Activated T-cell treated with anti-CD3 and anti-CD28 coated beads for 48 hours (primary cell): ENCODE data around the gene PEMT.
"Not testable (repeated sequence)": the region's sequence is repeated elsewhere in the genome, so short reads cannot be mapped to it uniquely, and the experiment has no call there.

Source experiments
- DNase-seq: peaks from one replicate; pipeline ENCODE4 v3.0.0-alpha.2; 2020; ENCODE audit warnings: low read depth

PEMT gene

GRCh38 chr17:17487998-17488397 is 103.5 kb downstream of the PEMT start:
- no peak for DNase-seq

GRCh38 chr17:17486416-17486815 is 105.1 kb downstream of the PEMT start:
- DNase-seq = not testable (repeated sequence)

GRCh38 chr17:17485420-17485819 is 106.1 kb downstream of the PEMT start:
- no peak for DNase-seq

- DNase-seq = peak; percentile 54
These were observed 107.0 kb downstream of the PEMT start for GRCh38 chr17:17484451-17484899.

GRCh38 chr17:17481860-17482259 is 109.6 kb downstream of the PEMT start:
- DNase-seq = no peak

- DNase-seq = no peak
These were observed 110.8 kb downstream of the PEMT start for GRCh38 chr17:17480593-17481148.

- no peak for DNase-seq
These were observed 112.3 kb downstream of the PEMT start for GRCh38 chr17:17479209-17479608.

- DNase-seq = peak; percentile 93
These were observed 114.5 kb downstream of the PEMT start, which contains the start of gene MED9 for GRCh38 chr17:17476865-17477467. TSS of gene MED9 (plus strand) at chr17:17477000. CDS start at chr17:17477042, 42 bp downstream.

GRCh38 chr17:17474341-17474740 is 117.2 kb downstream of the PEMT start:
- no peak for DNase-seq

GRCh38 chr17:17472333-17472920 is 119.1 kb downstream of the PEMT start:
- DNase-seq = no peak

GRCh38 chr17:17469996-17470395 is 121.5 kb downstream of the PEMT start:
- no peak for DNase-seq

GRCh38 chr17:17469358-17469757 is 122.2 kb downstream of the PEMT start:
- DNase-seq = no peak

GRCh38 chr17:17468217-17469010 is 123.1 kb downstream of the PEMT start:
- DNase-seq = no peak

GRCh38 chr17:17467720-17468119 is 123.8 kb downstream of the PEMT start:
- no peak for DNase-seq

- DNase-seq = no peak
These were observed 124.5 kb downstream of the PEMT start for GRCh38 chr17:17467016-17467415.

- no peak for DNase-seq
These were observed 125.0 kb downstream of the PEMT start for GRCh38 chr17:17466511-17466910.

- not testable (repeated sequence) for DNase-seq
These were observed 125.6 kb downstream of the PEMT start for GRCh38 chr17:17465878-17466277.

- no peak for DNase-seq
These were observed 127.7 kb downstream of the PEMT start for GRCh38 chr17:17463821-17464220.

- DNase-seq = no peak
These were observed 129.3 kb downstream of the PEMT start for GRCh38 chr17:17462048-17462824.

GRCh38 chr17:17460038-17460437 is 131.5 kb downstream of the PEMT start:
- DNase-seq = no peak

GRCh38 chr17:17457680-17458079 is 133.8 kb downstream of the PEMT start:
- no peak for DNase-seq

- no peak for DNase-seq
These were observed 135.3 kb downstream of the PEMT start for GRCh38 chr17:17456251-17456650.
